GM23248 (cell line): ENCODE results near the gene GABPB1.

ENCODE experiments used
- EZH2 ChIP-seq: fragments of 200-600 bp; sonication (generic); IDR thresholded peaks from 2 replicates; pipeline ENCODE4 v1.6.1; 2018; ENCODE audit warnings: antibody characterized with exemption, mild to moderate bottlenecking; ENCODE audit not compliant: insufficient read depth, poor library complexity, severe bottlenecking
- EZH2phosphoT487 ChIP-seq: fragments of 200-600 bp; sonication (generic); IDR thresholded peaks from 2 replicates; pipeline ENCODE4 v1.6.1; 2018; ENCODE audit warnings: antibody characterized with exemption, moderate library complexity, mild to moderate bottlenecking, low read depth; ENCODE audit not compliant: insufficient read depth

- TF ChIP-seq EZH2phosphoT487 (no peak), EZH2 (no peak)
Observed at GRCh38 chr15:50361756-50362155, 6.8 kb upstream of the GABPB1 start.
